GM19099 (cell line): ENCODE results near the gene CFAP410.

Source experiments
- POLR2A ChIP-seq: IDR thresholded peaks from 3 replicates; pipeline ENCODE4 v1.6.1; 2011; ENCODE audit warnings: low read depth; ENCODE audit not compliant: insufficient read length; ENCODE audit errors: extremely low read depth

Gene CFAP410

DNA sequence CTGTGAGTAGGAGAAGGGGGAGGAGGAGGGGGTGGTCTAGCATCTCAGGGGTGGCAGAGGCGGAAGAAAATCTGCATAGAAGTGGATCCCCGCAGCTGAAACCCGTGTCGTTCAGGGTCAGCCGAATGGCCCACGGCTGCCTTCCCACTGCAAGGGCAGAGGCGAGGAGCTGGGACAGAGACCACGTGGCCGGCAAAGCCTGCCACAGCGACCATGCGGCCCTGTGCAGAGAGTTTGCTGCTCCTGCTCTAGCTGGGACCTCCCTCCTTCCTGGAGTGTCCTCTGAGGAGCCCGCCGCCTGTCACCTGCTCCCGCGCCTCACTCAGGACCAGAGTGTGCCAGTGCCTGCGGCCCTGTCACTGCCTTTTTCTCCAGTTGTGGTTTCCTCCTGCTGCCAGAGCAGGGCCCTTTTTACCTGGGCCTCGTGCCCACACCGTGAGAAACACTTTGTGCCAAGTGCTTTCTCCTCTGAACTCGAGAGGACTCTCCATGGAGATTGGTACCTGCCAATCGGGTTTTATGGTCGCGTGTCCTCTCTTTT, 8.8 kb upstream of the CFAP410 start:
- no peak for TF ChIP-seq POLR2A

DNA sequence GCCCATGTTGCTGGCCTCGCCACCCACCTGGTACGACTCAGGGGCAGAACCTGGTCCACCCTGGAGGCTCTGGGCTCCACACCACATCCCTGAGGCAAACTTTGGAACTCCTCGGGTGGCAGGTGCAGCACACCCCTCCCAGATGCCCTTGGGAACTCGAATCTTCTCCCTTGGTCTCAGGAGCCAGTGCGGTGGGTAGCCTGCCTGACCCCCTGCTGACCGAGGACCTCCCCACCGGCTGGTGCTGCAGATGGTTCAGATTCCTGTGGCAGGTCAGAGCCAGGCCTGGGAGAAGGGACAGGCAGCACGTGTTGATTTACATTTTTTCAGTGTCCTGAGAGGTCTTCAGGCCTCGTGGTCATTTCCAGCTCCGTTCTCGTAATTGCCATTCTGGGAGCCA, 6.3 kb upstream of the CFAP410 start:
- TF ChIP-seq POLR2A, result no peak

DNA sequence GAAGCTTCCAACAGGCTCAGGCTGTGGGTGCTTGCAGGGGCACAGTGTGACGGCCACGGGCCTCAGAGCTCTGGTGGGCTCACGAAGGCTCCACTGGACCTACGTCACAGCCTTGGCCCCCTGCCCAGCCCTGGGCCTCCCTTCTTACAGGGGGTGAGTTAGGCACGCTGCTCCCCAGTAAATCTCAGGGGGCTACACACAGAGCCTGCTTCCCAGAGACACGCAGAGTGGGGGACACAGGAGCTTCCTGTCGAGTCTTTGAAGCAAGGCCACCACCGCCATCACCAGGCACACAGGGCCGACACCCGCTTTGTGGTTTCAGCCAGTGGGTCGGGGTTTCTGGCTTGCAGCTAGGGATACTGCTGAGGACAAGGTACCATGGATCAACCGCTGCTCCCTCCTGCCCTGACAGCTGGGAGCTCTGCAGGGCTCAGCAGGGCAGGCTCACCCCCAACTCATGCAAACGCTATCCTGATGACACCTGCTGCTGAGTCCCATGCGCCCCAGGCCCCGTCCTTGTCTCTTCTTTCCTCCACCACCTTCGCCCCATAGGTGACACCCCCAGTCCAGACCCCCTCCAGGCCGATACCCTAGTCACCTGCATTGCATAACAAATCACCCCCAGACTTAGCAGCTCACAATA, 5.5 kb upstream of the CFAP410 start:
- no peak for TF ChIP-seq POLR2A

DNA sequence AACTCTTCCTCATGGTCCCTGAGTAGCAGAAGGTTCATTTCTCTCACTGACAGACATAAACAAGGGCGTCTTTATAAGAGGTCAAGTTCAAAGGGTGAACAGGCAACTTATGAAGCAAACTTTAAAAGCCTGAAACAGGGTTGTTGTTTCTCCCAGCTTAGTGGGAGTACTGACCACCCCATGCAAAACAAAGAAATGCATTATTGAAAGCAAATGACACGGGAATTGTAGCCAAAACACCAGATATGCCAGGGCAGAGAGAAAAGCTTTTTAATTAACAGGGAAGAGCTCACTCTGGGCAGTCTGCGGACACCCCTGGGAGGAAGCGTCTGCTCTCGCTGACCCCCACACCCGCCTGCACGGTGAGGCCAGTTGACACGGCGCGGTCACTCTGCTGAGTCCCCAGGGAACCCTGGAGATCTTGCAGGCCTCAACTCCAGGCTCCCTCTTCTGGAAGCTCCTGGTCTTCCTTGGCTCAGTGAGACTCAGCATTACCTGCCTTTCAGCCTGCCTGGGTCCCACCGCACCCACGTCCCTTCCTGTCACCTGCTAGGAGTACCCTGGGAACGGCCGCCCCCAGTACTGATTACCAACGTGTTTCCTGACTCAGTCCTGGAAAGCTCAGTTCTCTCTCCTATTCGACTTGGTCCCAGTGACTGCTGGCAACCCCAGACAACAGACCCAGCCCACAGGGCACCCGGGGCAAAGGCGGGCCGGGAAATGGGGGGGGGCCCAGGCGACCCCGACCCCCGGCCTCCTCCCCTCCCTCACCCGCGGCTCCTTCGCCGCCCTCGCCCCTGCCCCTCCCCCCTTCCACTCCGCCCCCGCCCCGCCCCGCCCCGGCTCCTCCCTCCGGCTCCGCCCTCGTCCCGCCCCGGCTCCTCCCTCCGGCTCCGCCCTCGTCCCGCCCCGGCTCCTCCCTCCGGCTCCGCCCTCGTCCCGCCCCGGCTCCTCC, 972 bp downstream of the CFAP410 start:
- TF ChIP-seq POLR2A, result no peak

DNA sequence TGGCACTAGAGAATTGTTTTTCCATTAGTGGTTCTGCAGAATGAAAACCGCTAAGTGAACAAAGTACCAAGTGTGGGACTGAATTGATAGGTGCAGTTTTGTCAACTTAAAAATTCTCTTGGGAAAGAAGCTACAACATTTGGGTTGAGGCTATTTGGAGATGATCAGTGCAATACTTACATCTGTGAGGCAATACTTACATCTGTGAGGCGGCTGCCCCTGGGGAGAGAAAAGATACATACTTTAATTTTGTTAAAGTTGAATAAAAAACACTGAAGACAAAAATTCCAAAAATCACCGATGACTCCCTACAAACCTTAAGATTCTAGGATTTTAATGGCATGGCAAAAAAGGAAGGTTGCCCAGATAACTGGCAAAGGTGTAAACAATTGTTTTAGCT, 1.7 kb downstream of the CFAP410 start:
- no peak for TF ChIP-seq POLR2A

DNA sequence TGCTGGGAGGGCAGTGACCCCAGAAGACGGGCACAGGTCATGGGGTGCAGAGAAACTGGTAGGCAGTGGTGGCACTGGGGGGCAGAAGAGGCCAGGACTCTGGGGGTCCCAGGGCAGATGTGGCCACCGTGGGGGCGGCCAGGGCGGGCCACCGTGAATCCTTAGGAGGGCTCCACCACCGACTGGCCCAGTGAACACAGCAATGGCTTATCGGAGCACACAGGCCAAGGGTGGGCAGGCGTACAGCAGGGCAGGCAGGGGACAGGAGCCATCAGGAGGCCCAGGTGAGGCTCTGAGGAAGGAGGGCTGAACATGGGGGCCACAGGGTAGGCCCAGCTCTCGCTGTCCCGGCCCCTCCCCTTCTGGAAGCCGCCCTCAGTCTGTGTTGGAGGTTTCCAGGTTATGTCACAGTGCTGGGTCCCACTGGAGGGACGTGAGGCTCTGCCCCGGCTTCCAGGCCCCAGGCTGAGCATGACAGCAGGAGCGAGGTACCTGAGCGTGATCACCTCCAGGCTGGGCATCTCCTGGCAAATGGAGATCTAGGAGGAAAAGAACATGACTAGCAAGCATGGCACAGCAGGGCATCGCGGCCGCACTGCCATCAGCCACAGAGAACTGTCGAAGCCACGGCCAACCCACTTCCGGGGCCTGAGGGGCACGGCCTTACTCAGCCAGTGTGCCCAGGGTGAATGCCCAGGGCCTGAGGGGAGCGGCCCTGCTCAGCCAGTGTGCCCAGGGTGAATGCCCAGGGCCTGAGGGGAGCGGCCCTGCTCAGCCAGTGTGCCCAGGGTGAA, 3.7 kb downstream of the CFAP410 start:
- no peak for TF ChIP-seq POLR2A

DNA sequence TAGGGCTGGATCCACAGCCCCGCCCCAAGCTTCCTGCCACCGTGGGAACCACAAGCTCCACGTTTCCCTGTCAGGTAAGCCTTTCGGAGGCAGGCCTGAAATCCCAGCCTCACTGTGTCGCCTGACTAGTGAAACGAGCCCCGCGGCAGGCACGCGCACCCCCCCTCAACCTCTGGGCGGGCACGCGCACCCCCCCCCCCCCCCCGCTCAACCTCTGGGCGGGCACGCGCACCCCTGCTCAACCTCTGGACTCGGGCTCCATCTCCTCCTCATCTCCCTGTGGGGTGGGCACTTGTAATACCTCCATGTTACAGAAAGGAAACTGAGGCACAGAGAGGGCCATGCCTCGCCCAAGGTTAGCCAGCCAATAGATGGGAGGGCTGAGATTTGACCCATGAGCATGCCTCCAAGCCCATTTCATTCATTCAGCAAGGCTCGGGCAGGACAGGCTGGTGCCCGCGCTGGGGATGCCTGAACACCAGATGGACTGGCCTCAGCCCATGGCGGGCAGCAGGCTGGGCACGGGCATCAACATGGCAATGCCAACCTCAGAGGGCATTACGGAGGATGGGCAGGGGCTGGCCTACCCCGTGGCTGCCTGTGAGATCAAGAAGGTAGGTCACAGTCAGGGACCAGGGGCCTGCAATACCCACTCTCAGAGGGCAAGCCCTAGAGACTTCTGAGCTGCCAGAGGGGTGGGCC, 4.7 kb downstream of the CFAP410 start:
- no peak for TF ChIP-seq POLR2A

DNA sequence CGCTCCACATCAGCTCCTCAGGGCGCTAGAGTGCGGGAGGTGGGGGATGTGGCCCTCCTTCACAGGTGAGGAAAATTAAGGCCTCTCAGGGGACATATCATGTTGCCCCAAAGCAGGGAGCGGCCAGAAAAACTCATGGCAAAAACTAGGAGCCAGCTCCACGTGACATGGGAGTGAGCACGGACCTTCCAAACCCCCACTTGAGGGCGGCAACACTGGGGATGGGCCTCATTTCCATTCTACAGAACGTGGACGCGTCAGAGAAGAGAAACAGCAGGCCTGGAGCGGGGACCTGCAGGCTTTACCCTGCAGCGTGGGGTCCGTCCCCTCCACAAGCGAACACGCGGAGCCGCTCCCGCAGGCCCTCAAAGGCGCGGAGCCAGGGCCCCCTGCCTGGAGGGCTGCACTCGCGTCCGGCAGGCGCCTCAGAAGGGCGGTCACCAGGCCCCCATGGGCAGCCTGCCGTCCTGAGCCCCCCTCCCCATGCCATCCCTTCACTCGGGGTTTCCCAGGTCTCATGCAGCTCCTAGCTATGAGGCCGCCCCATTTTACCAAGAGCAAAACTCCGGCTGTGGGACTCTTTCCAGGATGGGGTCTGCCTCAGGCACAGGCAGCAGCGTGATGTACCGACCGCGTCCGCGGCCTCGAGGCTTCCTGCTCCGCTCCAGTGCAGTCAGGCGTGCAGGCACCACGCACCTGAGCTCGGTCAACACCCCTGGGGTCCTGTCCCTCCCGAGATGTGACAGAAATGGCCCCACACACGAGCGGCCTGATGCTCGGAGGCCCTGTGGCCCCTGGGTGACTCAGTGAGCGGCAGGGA, 5.5 kb downstream of the CFAP410 start:
- no peak for TF ChIP-seq POLR2A

DNA sequence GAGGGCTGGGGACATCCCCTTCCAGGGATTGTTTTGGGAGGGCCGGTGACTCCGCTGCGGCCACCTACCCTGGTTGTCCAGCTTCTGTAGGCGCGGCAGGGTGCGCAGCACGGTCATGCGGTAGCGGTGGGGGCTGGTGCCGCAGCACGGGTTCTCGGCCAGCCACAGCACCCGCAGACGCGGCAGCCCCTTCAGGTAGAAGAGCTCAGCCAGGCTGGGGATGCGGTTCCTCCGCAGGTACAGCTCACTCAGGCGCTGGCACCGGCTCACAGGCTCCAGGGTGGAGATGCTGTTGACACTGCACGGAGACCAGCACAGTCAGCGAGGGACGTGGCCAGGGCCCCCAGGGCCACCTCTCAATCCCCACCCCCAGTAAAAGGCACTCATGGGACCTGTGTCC, 6.2 kb downstream of the CFAP410 start:
- no peak for TF ChIP-seq POLR2A

DNA sequence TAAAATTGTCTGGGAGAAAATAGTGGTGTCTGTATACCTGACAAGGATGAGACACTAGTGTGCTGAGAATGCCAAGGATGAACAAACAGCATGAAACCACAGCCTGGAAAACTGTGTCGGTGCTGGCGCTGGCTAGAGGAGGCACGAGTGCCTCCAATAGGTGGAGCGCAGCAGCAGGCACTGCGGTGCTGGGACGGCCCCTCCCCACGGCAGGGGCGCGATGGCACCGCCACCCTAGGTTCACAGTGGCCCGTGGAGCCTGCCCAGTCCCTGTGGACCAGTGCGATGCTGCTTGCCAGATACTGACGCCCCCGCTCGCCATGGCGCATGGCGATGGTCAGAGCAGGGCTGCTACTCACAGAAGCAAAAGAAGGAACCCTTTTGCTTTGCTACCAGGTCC, 6.8 kb downstream of the CFAP410 start:
- TF ChIP-seq POLR2A, result peak; percentile 24

DNA sequence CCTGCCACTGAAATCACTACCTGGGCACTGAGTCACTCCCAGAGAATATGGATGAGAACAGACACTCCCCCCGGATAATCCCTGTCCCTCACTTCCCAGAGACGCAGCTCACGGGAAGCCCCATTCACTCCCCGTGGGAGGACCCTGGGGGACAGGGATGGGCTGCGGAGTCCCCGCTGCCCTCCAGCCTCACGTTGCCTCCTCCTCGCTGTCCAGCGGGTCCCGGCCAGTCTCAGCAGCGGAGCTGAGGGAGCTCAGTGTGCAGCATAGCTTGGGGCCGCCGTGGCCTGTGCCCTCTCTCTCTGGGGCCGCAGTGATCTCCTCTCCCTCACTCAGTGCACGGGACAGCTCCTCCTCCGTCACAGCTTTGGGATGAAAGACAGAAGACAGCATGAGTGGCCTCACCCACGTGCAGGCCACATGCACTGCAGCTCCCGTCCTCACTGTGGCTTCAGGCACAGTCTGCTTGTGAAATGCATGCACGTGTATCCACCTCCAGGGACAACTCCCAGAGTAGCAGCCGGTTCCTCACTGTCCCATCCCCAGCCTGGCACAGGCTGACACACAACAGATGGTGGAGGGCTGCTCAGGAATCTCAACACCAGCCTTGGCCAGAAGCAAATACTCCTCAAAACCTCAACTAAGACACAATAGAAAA, 7.4 kb downstream of the CFAP410 start:
- TF ChIP-seq POLR2A, result no peak

DNA sequence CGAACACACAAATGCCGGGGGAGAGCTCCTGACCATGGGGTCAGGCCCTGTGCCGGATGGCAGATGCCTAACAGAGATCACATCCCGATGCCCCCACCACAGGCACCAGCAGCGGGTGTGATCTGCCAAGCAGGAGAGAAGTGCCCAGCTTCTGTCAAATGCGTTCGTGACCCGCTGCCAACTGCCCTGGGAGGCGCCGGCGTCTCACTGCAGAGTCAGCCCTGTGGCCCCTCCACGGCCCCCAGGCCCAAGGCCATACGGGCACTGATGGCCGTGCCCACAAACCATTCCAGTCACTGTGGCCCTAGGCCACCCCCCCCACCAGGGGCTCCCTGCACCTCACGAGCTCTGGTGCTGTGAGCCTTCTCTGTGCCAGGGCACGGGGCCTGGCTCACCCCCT, 8.0 kb downstream of the CFAP410 start:
- no peak for TF ChIP-seq POLR2A

DNA sequence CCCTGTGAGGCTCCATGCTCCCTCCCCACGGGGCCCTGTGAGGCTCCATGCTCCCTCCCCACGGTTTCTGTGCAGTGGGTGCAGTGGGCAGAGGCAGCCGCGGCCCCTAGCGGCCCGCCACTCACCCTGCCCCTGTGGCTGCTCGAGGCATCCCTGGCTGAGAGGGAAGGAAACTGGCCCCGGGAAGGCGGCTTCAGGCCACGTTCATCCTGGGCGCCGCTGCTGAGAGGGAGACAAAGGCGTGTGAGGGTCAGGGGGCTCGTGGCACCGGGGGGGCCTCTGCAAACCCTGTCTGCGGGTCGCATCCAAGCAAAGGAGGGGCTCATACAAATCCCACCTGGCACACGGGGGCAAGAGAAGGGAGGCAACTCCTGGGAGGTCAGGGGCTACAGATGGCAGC, 8.5 kb downstream of the CFAP410 start:
- no peak for TF ChIP-seq POLR2A
